Astrocyte (in vitro differentiated cells and primary cell): ENCODE measurements around the gene PPIL6. TPM values are rescaled to one million over a fixed set of nuclear protein-coding genes. Genes with fewer than 3 reads are reported as not detected.

Source experiments
- DNase-seq: peaks from one replicate; pipeline ENCODE4 v3.0.0-alpha.2; 2010; ENCODE audit warnings: low read depth
- FAIRE-seq: peaks from 2 replicates; lab custom pipeline; 2011; peaks lifted over from hg19 to GRCh38; lab: Jason Lieb, UNC
- H2AFZ ChIP-seq: 2 replicates; pipeline ENCODE4 v1.6.0; 2012; ENCODE audit warnings: low read depth, low read length, inconsistent platforms
- H3K27ac ChIP-seq: 2 replicates; pipeline ENCODE4 v1.5.1; 2011; ENCODE audit warnings: low read depth, low read length, inconsistent platforms
- H3K27me3 ChIP-seq: 2 replicates; pipeline ENCODE4 v1.6.0; 2011; ENCODE audit warnings: low read length, inconsistent platforms; ENCODE audit not compliant: insufficient read depth
- H3K36me3 ChIP-seq: 2 replicates; pipeline ENCODE4 v1.5.1; 2011; ENCODE audit warnings: low read length, inconsistent platforms; ENCODE audit not compliant: insufficient read depth
- H3K4me1 ChIP-seq: 2 replicates; pipeline ENCODE4 v1.5.1; 2011; ENCODE audit warnings: low read length, inconsistent platforms; ENCODE audit not compliant: insufficient read depth
- H3K4me2 ChIP-seq: 2 replicates; pipeline ENCODE4 v1.6.0; 2012; ENCODE audit warnings: low read length, inconsistent platforms
- H3K4me3 ChIP-seq: 2 replicates; pipeline ENCODE4 v1.5.1; 2011; ENCODE audit warnings: low read depth, mild to moderate bottlenecking, low read length, inconsistent platforms; ENCODE audit not compliant: insufficient read depth
- H3K79me2 ChIP-seq: 2 replicates; pipeline ENCODE4 v1.6.0; 2012; ENCODE audit warnings: mild to moderate bottlenecking, low read length, inconsistent platforms; ENCODE audit not compliant: insufficient read depth
- H3K9ac ChIP-seq: 2 replicates; pipeline ENCODE4 v1.6.0; 2012; ENCODE audit warnings: mild to moderate bottlenecking, low read length, inconsistent platforms
- H3K9me3 ChIP-seq: 2 replicates; pipeline ENCODE4 v1.5.1; 2012; ENCODE audit warnings: low read depth, mild to moderate bottlenecking, low read length, inconsistent platforms; ENCODE audit not compliant: insufficient read depth
- H4K20me1 ChIP-seq: 2 replicates; pipeline ENCODE4 v1.6.0; 2012; ENCODE audit warnings: low read length, inconsistent platforms; ENCODE audit not compliant: insufficient read depth
- H3K27ac Mint-ChIP-seq: one replicate; pipeline ENCODE4 v1.8.0; 2021; ENCODE audit warnings: mild to moderate bottlenecking, mixed read lengths; ENCODE audit not compliant: unreplicated experiment
- H3K27me3 Mint-ChIP-seq: one replicate; pipeline ENCODE4 v1.8.0; 2021; ENCODE audit warnings: low read depth, mixed read lengths; ENCODE audit not compliant: unreplicated experiment
- H3K36me3 Mint-ChIP-seq: one replicate; pipeline ENCODE4 v1.8.0; 2021; ENCODE audit warnings: low read depth, mixed read lengths; ENCODE audit not compliant: unreplicated experiment
- H3K4me1 Mint-ChIP-seq: one replicate; pipeline ENCODE4 v1.8.0; 2021; ENCODE audit warnings: low read depth, mixed read lengths; ENCODE audit not compliant: unreplicated experiment
- H3K4me3 Mint-ChIP-seq: one replicate; pipeline ENCODE4 v1.8.0; 2021; ENCODE audit warnings: mild to moderate bottlenecking, moderate library complexity, mixed read lengths; ENCODE audit not compliant: unreplicated experiment
- H3K9me3 Mint-ChIP-seq: one replicate; pipeline ENCODE4 v1.8.0; 2021; ENCODE audit warnings: mild to moderate bottlenecking, mixed read lengths; ENCODE audit not compliant: unreplicated experiment
- CTCF ChIP-seq: IDR thresholded peaks from 2 replicates; pipeline ENCODE4 v1.5.1; 2011; ENCODE audit warnings: low read depth, mild to moderate bottlenecking, inconsistent platforms, low read length, moderate library complexity; ENCODE audit not compliant: insufficient read depth
- EZH2 ChIP-seq: IDR thresholded peaks from 2 replicates; pipeline ENCODE4 v1.6.1; 2012; ENCODE audit warnings: mild to moderate bottlenecking, low read length, inconsistent platforms; ENCODE audit not compliant: insufficient read depth
- total RNA-seq: library from RNA; stranded (reverse); gene quantifications from 2 replicates; pipeline ENCODE4 v1.2.1, GENCODE V29; 2021

PPIL6 gene
- total RNA-seq, 1 donor from 2014 or later: 1.7 TPM

GRCh38 chr6:109340811-109341210 is 99.6 kb downstream of the PPIL6 start:
- FAIRE-seq: no peak
- Histone ChIP-seq H3K9ac (no peak overlapping the region), H4K20me1 (no peaks in the 10 kb centered on the region), H3K27ac (no peak overlapping the region), H3K9me3 (no peaks in the 10 kb centered on the region), H3K79me2 (no peaks in the 10 kb centered on the region), H3K4me2 (no peak overlapping the region), H3K4me3 (no peak overlapping the region), H2AFZ (no peak overlapping the region), H3K36me3 (no peaks in the 10 kb centered on the region), H3K4me1 (no peaks in the 10 kb centered on the region), H3K27me3 (no peaks in the 10 kb centered on the region)
- Mint-ChIP-seq H3K4me3 (no peak overlapping the region), H3K36me3 (peaks cover 3% of the 10 kb centered on the region), H3K9me3 (peaks cover 5% of the 10 kb centered on the region), H3K4me1 (peaks cover 2% of the 10 kb centered on the region), H3K27me3 (peaks cover 3% of the 10 kb centered on the region), H3K27ac (no peak overlapping the region)
- TF ChIP-seq EZH2 (no peak), CTCF (no peak)
- no peak for DNase-seq

Other genes starting within 250 kb of the PPIL6 start
- 345 and 359 TPM in 2 replicates for gene CD164, start 58.2 kb downstream of the PPIL6 start, total RNA-seq
- gene SMPD2, start 96 bp upstream of the PPIL6 start, total RNA-seq: 4.9 and 6.2 TPM in 2 replicates
- gene MICAL1, start 15.1 kb upstream of the PPIL6 start, total RNA-seq: 48.0 and 57.2 TPM in 2 replicates
- 8.4 and 9.3 TPM in 2 replicates for gene ZBTB24, start 42.6 kb upstream of the PPIL6 start, total RNA-seq